Measurements from ENCODE around the gene DSCAM.

GRCh38 chr21:40020651-40021050, 826.3 kb downstream of the DSCAM start:
- TF ChIP-seq CTCF (conservative IDR thresholded peaks at IDR 0.05; ENCODE audit: low read depth in 2 of 2) (no peak), REST (IDR thresholded peaks at IDR 0.05; ENCODE audit: unreplicated experiment) (no peak), EZH2 (IDR thresholded peaks at IDR 0.05; ENCODE audit: low read depth, unreplicated experiment) (no peak), STAT1 (IDR thresholded peaks at IDR 0.05; ENCODE audit: unreplicated experiment) (no peak), POLR2AphosphoS5 (IDR thresholded peaks at IDR 0.05; ENCODE audit: low read depth) (no peak), EZH2phosphoT487 (IDR thresholded peaks at IDR 0.05; ENCODE audit: unreplicated experiment) (no peak), CREB1 (CRISPR knock-in tag; IDR thresholded peaks at IDR 0.05; ENCODE audit: low read depth) (no peak), ETS1 (IDR thresholded peaks at IDR 0.05) (no peak), JUNB (IDR thresholded peaks at IDR 0.05; ENCODE audit: unreplicated experiment) (no peak)

Measured in GM23338 (cell line).